Measurements from ENCODE around the gene ZRSR2. TPM values are rescaled to one million over a fixed set of nuclear protein-coding genes. Genes with fewer than 3 reads are reported as not detected.

ZRSR2 gene
- total RNA-seq, 1 donor from 2014 or later = 21.5 TPM

DNA sequence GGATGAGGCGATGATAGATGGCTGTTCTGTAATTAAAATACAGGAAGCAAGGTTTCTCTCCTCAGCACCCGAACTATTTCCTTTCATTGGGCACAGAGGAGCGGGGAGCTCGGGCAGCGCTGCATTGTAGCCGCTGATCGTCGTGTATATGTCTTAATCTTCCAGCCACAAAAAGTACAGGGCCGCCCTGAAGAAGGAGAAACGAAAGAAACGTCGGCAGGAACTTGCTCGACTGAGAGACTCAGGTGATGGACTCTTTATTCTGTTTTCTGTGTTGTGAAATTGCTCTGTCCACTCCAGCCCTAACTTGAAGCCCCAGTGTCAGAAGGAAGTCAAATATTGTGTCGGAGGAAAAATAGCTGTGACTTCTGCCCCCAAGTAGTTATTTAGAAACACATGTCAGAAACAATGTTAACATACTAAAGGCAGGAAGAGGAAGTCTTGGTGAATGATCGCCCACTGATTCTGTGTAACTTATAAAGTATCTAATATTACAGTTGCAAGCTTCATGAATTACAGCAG is 546 bp downstream of the ZRSR2 start:
- DNase-seq (ENCODE audit: low spot score in 2 of 2, unreplicated experiment in 2 of 2) = no peak
- Mint-ChIP-seq H3K4me3 (no peak overlapping the region), H3K27ac (no peak overlapping the region), H3K27me3 (ENCODE audit: low read depth) (no peaks in the 10 kb centered on the region), H3K36me3 (peaks cover 5% of the 10 kb centered on the region), H3K9me3 (no peaks in the 10 kb centered on the region), H3K4me1 (peaks cover 5% of the 10 kb centered on the region)
- TF ChIP-seq, protein P1, sequence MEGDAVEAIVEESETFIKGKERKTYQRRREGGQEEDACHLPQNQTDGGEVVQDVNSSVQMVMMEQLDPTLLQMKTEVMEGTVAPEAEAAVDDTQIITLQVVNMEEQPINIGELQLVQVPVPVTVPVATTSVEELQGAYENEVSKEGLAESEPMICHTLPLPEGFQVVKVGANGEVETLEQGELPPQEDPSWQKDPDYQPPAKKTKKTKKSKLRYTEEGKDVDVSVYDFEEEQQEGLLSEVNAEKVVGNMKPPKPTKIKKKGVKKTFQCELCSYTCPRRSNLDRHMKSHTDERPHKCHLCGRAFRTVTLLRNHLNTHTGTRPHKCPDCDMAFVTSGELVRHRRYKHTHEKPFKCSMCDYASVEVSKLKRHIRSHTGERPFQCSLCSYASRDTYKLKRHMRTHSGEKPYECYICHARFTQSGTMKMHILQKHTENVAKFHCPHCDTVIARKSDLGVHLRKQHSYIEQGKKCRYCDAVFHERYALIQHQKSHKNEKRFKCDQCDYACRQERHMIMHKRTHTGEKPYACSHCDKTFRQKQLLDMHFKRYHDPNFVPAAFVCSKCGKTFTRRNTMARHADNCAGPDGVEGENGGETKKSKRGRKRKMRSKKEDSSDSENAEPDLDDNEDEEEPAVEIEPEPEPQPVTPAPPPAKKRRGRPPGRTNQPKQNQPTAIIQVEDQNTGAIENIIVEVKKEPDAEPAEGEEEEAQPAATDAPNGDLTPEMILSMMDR (IDR thresholded peaks at IDR 0.05; ENCODE audit: unreplicated experiment) = no peak

DNA sequence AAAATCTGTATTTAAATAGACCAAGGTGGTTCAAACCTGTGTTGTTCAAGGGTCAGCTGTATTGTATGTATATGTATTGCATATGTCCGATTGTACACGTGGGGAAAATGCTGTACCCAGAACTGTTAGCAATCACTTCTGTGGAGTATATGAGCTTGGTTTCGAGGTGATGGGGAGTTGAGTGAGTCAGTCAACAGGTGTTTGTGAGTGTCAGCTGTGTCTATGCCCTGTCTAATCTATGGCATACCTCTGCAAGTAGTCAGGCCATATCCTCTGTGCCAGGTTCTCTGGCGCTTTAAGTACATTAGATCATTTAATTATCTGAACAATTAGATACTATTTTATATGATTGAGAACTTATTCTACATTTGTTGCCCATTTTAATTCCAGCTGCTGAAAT is 7.4 kb downstream of the ZRSR2 start:
- H3K4me3 Mint-ChIP-seq = no peak overlapping the region
- H3K36me3 Mint-ChIP-seq = peaks cover 24% of the 10 kb centered on the region
- H3K9me3 Mint-ChIP-seq = no peaks in the 10 kb centered on the region
- DNase-seq (ENCODE audit: low spot score in 2 of 2, unreplicated experiment in 2 of 2) = no peak
- no peak overlapping the region for H3K27ac Mint-ChIP-seq
- peaks cover 2% of the 10 kb centered on the region for H3K4me1 Mint-ChIP-seq
- TF ChIP-seq, protein P1 (IDR thresholded peaks at IDR 0.05; ENCODE audit: unreplicated experiment) = no peak
- no peaks in the 10 kb centered on the region for H3K27me3 Mint-ChIP-seq (ENCODE audit: low read depth)

DNA sequence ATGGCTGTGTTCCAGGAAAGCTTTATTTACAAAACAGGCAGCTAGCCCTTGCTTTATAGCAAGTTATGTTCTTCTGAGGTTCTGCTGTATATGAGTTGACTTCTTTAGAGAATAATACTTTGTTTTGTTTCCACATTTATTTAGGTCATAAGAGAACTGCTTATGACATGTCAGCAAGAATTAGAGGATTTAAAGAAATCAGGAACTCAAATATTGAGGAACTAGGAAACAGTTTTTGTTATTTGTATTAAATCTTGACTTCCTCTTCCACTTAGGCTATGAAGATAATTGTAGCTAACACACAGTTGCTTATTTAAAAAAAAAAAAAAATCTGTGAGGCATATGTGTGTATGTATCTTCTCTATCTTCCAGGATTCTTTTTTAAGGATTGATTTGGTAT is 14.3 kb downstream of the ZRSR2 start:
- H3K27me3 Mint-ChIP-seq (ENCODE audit: low read depth) = no peaks in the 10 kb centered on the region
- peaks cover 35% of the 10 kb centered on the region for H3K36me3 Mint-ChIP-seq
- H3K4me3 Mint-ChIP-seq = no peak overlapping the region
- DNase-seq (ENCODE audit: low spot score in 2 of 2, unreplicated experiment in 2 of 2) = no peak
- H3K4me1 Mint-ChIP-seq = no peaks in the 10 kb centered on the region
- H3K9me3 Mint-ChIP-seq = no peaks in the 10 kb centered on the region
- TF ChIP-seq, protein P1 (IDR thresholded peaks at IDR 0.05; ENCODE audit: unreplicated experiment) = no peak
- no peak overlapping the region for H3K27ac Mint-ChIP-seq

DNA sequence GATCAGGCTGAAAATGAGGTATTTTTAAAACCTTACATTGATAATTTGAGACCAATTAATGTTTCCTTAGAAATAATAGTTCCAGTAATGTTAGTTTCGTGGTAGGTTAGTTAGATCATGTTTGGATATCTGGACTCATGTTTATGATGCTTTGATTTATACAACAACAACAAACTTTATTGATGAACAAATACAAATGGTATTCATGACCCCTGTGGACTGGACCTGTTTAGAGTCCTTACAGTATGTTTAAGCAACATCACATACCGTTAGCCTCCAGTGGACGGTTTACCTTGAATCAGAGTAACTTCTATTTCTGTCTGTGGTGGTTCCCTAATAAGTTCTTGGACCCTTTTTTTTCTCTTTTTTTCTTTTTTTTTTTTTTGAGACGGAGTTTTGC is 18.0 kb downstream of the ZRSR2 start:
- peaks cover 51% of the 10 kb centered on the region for H3K36me3 Mint-ChIP-seq
- H3K4me1 Mint-ChIP-seq = no peaks in the 10 kb centered on the region
- no peak overlapping the region for H3K4me3 Mint-ChIP-seq
- no peak overlapping the region for H3K27ac Mint-ChIP-seq
- H3K9me3 Mint-ChIP-seq = no peaks in the 10 kb centered on the region
- no peak for DNase-seq (ENCODE audit: low spot score in 2 of 2, unreplicated experiment in 2 of 2)
- TF ChIP-seq, protein P1 (IDR thresholded peaks at IDR 0.05; ENCODE audit: unreplicated experiment) = no peak
- H3K27me3 Mint-ChIP-seq (ENCODE audit: low read depth) = no peaks in the 10 kb centered on the region

DNA sequence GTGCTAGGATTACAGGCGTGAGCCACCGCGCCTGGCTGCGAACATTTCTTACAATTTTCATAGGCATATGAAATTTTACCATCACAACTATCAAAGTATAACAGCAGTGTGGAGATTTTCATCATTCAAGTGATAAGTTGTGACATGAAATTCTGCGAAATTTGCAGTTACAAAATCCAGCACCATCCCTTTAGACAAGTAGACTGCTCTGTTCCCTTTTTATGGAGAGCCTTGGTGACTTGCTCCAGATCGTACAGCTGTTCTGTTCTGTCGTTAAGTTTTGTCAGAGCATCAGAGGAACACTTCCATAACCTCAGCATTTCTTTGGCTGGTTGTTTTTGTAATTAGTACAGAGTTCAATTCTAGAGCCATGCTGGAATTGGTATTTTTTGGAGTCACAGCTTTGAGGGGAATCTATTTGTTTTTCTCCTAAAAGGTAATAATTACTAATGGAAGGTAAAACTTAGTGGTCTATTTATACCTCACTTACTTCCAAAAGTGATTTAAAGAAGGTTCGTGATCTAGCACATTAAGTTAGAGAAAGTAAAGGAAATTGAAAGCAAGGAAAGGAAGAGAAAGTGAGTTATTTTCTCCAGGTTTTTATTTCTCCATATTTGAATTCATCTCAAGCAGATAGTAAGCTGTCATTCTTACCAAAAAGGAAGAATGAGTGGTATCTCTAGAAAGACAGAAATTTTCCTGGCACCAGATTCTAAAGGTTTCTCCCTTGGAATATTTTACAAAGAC is 22.1 kb downstream of the ZRSR2 start:
- H3K36me3 Mint-ChIP-seq = peaks cover 33% of the 10 kb centered on the region
- no peaks in the 10 kb centered on the region for H3K27me3 Mint-ChIP-seq (ENCODE audit: low read depth)
- H3K9me3 Mint-ChIP-seq = no peaks in the 10 kb centered on the region
- H3K27ac Mint-ChIP-seq = no peak overlapping the region
- peaks cover 2% of the 10 kb centered on the region for H3K4me1 Mint-ChIP-seq
- no peak for DNase-seq (ENCODE audit: low spot score in 2 of 2, unreplicated experiment in 2 of 2)
- H3K4me3 Mint-ChIP-seq = no peak overlapping the region
- TF ChIP-seq, protein P1 (IDR thresholded peaks at IDR 0.05; ENCODE audit: unreplicated experiment) = no peak
